Activated T-cell treated with anti-CD3 and anti-CD28 coated beads, Interleukin-2, amount 50 U/mL, for 72 hours (primary cell): Measurements from ENCODE around the gene POPDC3. TPM values are rescaled to one million over a fixed set of nuclear protein-coding genes. Genes with fewer than 3 reads are reported as not detected.
"Not testable (repeated sequence)": the region's sequence is repeated elsewhere in the genome, so short reads cannot be mapped to it uniquely, and the experiment has no call there.

Source experiments
- ATAC-seq, 2 donors: fragments of 150-1000 bp; cut with Tn5 transposase; replicated peaks in 1 of 2; 2 replicates each; pipeline ENCODE4 v1.10.0; 2021; ENCODE audit warnings: moderate library complexity in 2 of 2, mild to moderate bottlenecking in 1 of 2
- DNase-seq, 2 donors: peaks; one replicate each; pipeline ENCODE4 v3.0.0; 2021 to 2022; ENCODE audit warnings: mixed read lengths in 1 of 2
- H3K27ac Mint-ChIP-seq: one replicate; pipeline ENCODE4 v1.8.0; 2022; ENCODE audit warnings: mild to moderate bottlenecking, moderate library complexity, mixed read lengths
- H3K27me3 Mint-ChIP-seq: one replicate; pipeline ENCODE4 v1.8.0; 2022; ENCODE audit warnings: low read depth, mixed read lengths
- H3K36me3 Mint-ChIP-seq, 2 donors: one replicate each; pipeline ENCODE4 v1.8.0; 2022; ENCODE audit warnings: mixed read lengths in 2 of 2, mild to moderate bottlenecking in 1 of 2; ENCODE audit not compliant: insufficient read depth in 2 of 2
- H3K4me1 Mint-ChIP-seq: one replicate; pipeline ENCODE4 v1.8.0; 2022; ENCODE audit warnings: low read depth, mixed read lengths
- H3K4me3 Mint-ChIP-seq, 2 donors: one replicate each; pipeline ENCODE4 v1.8.0; 2022; ENCODE audit warnings: mild to moderate bottlenecking in 2 of 2, mixed read lengths in 2 of 2, moderate library complexity in 2 of 2
- H3K9me3 Mint-ChIP-seq, 2 donors: one replicate each; pipeline ENCODE4 v1.8.0; 2022; ENCODE audit warnings: mixed read lengths in 2 of 2
- total RNA-seq, 2 donors: library from RNA; stranded (reverse); gene quantifications; one replicate each; pipeline ENCODE4 v1.2.3, GENCODE V29; 2022

POPDC3 gene
- total RNA-seq, 2 donors from 2014 or later, result not detected

- H3K36me3 Mint-ChIP-seq, result no peaks in the 10 kb centered on the region
- peaks cover 31% of the 10 kb centered on the region for H3K27me3 Mint-ChIP-seq
- H3K4me3 Mint-ChIP-seq, result no peak overlapping the region
- no peak for DNase-seq
- ATAC-seq, result no peak
- H3K27ac Mint-ChIP-seq, result no peak overlapping the region
- no peaks in the 10 kb centered on the region for H3K4me1 Mint-ChIP-seq
- H3K9me3 Mint-ChIP-seq, result no peaks in the 10 kb centered on the region
These were observed 11.5 kb upstream of the POPDC3 start for GRCh38 chr6:105191351-105191750.

DNA sequence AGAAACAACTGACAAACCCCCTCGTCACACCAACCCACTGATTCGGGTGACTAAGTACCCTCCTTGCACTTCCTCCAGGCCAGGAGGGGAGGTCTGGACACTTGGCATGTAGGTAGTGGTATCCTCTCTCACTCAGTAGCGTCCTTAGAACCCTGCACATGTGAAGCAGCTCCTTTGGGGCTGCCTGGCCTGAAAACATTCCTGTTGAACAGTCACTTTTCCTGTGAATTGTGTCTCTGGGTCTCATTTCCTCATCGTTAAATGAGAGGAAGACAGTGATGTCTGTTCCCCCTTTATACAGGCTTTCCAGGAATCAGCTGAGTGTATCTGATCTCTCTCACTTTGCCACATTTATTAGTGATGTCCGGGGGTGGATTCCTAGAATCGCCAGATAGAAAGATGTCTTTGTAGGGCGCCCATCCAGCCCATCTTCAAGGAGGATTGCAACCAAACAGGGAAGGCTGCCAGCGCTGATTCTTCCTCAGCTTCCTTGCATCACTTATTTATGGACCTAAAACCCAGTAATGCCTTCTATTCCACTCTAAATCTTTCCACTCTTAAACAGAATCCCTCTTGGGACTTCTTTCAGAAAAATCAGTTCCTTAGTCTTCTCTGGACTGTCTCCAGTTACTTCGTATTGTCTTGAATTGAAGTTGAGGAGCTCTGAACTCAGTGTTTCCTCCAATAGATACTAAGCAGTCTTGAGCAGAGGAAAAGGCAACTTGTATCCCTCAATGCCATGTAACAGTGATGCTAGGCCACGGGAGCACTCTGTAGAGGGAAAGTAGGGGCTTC is 9.4 kb upstream of the POPDC3 start:
- Mint-ChIP-seq H3K4me3 (no peak overlapping the region), H3K27ac (no peak overlapping the region), H3K4me1 (no peaks in the 10 kb centered on the region)

GRCh38 chr6:105188251-105188650 is 8.4 kb upstream of the POPDC3 start:
- Mint-ChIP-seq H3K36me3 (no peaks in the 10 kb centered on the region), H3K4me1 (no peaks in the 10 kb centered on the region), H3K27me3 (peaks cover 20% of the 10 kb centered on the region), H3K9me3 (no peaks in the 10 kb centered on the region), H3K4me3 (no peak overlapping the region), H3K27ac (no peak overlapping the region)
- DNase-seq (no peak), ATAC-seq (no peak)

More for the DNA sequence above, 9.4 kb upstream of the POPDC3 start:
- no peak for DNase-seq
- Mint-ChIP-seq H3K9me3 (no peaks in the 10 kb centered on the region), H3K27me3 (peaks cover 16% of the 10 kb centered on the region), H3K36me3 (no peaks in the 10 kb centered on the region)
- no peak for ATAC-seq

DNA sequence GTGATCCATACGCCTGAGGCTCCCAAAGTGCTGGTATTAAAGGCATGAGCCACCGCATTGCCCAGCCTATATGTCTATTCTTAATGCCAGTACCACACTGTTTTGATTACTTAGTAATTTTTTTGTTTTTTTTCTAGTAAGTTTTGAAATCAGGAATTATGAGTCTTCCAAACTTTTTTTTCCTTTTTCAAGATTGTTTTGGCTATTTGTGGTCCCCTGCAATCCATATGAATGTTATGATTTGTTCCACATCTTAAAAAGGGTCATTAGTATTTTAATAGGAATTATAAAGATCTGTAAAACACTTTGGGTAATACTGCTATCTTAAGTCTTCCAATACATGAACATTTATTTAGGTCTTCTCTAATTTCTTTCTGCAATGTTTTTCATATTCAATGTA is 6.8 kb upstream of the POPDC3 start:
- Mint-ChIP-seq H3K36me3 (no peaks in the 10 kb centered on the region), H3K4me3 (no peak overlapping the region), H3K27ac (no peak overlapping the region), H3K9me3 (no peaks in the 10 kb centered on the region), H3K27me3 (peaks cover 32% of the 10 kb centered on the region), H3K4me1 (no peaks in the 10 kb centered on the region)
- ATAC-seq (no peak), DNase-seq (no peak)

DNA sequence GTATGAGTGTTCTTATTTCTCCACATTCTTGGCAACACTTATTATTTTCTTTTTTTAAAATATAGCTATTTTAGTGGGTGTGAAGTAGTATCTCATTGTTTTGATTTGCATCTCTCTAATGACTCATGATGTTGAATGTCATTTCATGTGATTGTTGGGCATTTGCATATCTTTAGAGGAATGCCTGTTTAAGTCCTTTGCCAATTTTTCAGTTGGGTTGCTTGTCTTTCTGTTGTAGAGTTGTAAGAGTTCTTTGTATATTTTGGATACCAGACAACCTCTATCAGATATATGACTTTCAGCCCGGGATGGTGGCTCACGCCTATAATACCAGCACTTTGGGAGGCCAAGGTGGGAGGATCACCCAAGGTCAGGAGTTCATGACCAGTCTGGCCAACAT is 5.1 kb upstream of the POPDC3 start:
- ATAC-seq, result no peak
- Mint-ChIP-seq H3K4me1 (no peaks in the 10 kb centered on the region), H3K4me3 (no peak overlapping the region), H3K9me3 (no peaks in the 10 kb centered on the region), H3K27ac (no peak overlapping the region), H3K27me3 (peaks cover 48% of the 10 kb centered on the region), H3K36me3 (no peaks in the 10 kb centered on the region)
- no peak for DNase-seq

- no peaks in the 10 kb centered on the region for H3K36me3 Mint-ChIP-seq
- no peaks in the 10 kb centered on the region for H3K9me3 Mint-ChIP-seq
- no peak for ATAC-seq
- no peak overlapping the region for H3K27ac Mint-ChIP-seq
- H3K4me3 Mint-ChIP-seq, result no peak overlapping the region
- H3K4me1 Mint-ChIP-seq, result no peaks in the 10 kb centered on the region
- H3K27me3 Mint-ChIP-seq, result peaks cover 64% of the 10 kb centered on the region
- DNase-seq, result no peak
These were observed 2.2 kb upstream of the POPDC3 start for GRCh38 chr6:105181981-105182515.

DNA sequence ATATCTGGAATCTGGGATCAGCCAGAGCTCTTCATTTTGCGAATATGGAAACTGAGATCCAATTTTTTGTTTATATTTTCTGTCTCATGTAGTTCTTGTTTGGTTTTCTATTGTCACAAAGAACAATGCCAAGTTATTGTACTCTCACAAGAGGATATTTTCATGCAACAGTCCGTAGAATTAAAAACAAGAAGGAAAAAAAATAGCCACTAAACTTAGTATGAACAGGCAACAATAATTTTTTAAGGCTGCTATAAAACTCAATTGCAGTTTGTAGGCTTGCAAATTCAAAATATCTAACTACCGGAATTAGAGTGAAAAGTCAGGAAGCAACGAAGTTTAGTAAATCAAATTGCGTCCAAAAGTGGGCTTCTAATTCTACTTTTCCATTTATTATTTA is 1.2 kb downstream of the POPDC3 start:
- H3K4me1 Mint-ChIP-seq, result no peaks in the 10 kb centered on the region
- no peak for ATAC-seq
- no peaks in the 10 kb centered on the region for H3K36me3 Mint-ChIP-seq

GRCh38 chr6:105178110-105178509 is 1.7 kb downstream of the POPDC3 start:
- H3K4me1 Mint-ChIP-seq, result no peaks in the 10 kb centered on the region

More for the DNA sequence above, 1.2 kb downstream of the POPDC3 start:
- no peaks in the 10 kb centered on the region for H3K9me3 Mint-ChIP-seq
- peaks cover 58% of the 10 kb centered on the region for H3K27me3 Mint-ChIP-seq
- no peak overlapping the region for H3K27ac Mint-ChIP-seq
- DNase-seq, result no peak
- no peak overlapping the region for H3K4me3 Mint-ChIP-seq

DNA sequence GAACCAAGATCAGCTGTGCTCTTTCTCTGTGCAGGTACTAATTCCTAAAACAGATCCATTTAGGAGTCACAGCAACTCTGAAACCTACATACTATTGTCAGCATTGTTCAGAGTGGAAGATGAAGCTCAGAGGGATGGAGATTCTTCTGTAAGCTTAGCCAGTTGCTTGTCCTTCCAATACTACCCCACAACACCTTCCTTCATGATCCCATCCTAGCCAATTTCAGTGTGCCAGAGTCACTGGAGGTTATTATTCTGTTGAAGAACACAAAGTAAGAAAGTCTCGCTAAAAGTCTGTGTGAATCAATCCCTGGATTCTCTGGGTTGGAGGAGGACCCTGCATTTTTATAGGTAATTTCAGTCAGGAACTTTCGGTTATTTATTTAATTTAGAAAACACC is 2.3 kb downstream of the POPDC3 start:
- DNase-seq, result no peak
- Mint-ChIP-seq H3K4me1 (no peaks in the 10 kb centered on the region), H3K27me3 (peaks cover 49% of the 10 kb centered on the region), H3K27ac (no peak overlapping the region), H3K4me3 (no peak overlapping the region), H3K9me3 (no peaks in the 10 kb centered on the region), H3K36me3 (no peaks in the 10 kb centered on the region)
- ATAC-seq, result no peak

More at GRCh38 chr6:105178110-105178509, 1.7 kb downstream of the POPDC3 start:
- H3K4me3 Mint-ChIP-seq, result no peak overlapping the region
- no peaks in the 10 kb centered on the region for H3K36me3 Mint-ChIP-seq
- DNase-seq (no peak), ATAC-seq (peak in 1 of 2 donors; percentile 46)
- no peaks in the 10 kb centered on the region for H3K9me3 Mint-ChIP-seq
- no peak overlapping the region for H3K27ac Mint-ChIP-seq
- peaks cover 54% of the 10 kb centered on the region for H3K27me3 Mint-ChIP-seq

DNA sequence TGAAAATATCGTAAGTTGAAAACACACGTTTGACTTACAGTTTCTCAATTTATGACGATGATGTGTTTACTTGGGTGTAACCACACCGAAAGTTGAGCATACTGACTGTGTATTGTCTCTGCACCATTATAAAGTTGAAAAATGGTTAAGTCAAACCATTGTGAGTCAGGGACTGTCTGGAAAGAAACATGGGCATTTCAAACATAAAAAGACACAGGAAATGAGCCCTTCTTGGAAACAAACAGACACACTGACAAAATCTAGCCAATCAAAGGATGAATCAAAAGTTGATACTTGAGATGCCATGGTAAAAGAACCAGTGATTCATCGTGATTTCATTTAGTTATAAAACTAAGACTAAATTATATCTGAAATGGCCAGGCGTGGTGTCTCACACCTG is 5.3 kb downstream of the POPDC3 start:
- ATAC-seq (peak in 1 of 2 donors; percentile 64), DNase-seq (no peak)
- Mint-ChIP-seq H3K9me3 (no peaks in the 10 kb centered on the region), H3K27me3 (peaks cover 34% of the 10 kb centered on the region), H3K4me3 (no peak overlapping the region), H3K27ac (no peak overlapping the region), H3K4me1 (no peaks in the 10 kb centered on the region), H3K36me3 (no peaks in the 10 kb centered on the region)

DNA sequence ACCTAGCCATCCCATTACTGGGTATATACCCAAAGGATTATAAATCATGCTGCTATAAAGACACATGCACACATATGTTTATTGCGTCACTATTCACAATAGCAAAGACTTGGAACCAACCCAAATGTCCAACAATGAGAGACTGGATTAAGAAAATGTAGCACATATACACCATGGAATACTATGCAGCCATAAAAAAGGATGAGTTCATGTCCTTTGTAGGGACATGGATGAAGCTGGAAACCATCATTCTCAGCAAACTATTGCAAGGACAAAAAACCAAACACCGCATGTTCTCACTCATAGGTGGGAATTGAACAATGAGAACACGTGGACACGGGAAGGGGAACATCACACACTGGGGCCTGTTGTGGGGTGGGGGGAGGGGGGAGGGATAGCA is 7.3 kb downstream of the POPDC3 start:
- H3K4me3 Mint-ChIP-seq, H3K9me3 Mint-ChIP-seq, DNase-seq, H3K36me3 Mint-ChIP-seq, H3K4me1 Mint-ChIP-seq, H3K27ac Mint-ChIP-seq, ATAC-seq: not testable (repeated sequence)
- H3K27me3 Mint-ChIP-seq, result peaks cover 33% of the 10 kb centered on the region

DNA sequence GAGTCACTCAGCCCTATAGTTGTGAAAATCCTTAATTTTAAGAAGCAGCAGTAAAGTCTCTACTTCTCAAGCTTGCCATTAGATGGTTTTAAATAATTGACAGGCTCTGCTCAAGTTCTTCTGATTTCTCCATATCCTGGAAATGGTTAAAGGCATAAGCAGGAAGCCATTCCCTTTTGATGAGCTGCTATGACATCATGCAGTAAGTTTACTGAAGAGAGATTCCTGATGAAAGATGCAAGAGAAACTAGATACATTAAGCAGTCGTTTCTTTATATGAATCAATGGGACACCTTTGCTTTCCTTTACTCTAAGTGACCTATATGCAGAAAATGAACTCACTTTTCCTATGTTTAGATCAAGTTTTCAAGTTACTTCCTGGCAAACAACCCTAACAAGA is 9.8 kb downstream of the POPDC3 start:
- no peak for ATAC-seq
- Mint-ChIP-seq H3K36me3 (no peaks in the 10 kb centered on the region), H3K4me3 (no peak overlapping the region), H3K27ac (no peak overlapping the region), H3K27me3 (peaks cover 48% of the 10 kb centered on the region), H3K4me1 (no peaks in the 10 kb centered on the region), H3K9me3 (no peaks in the 10 kb centered on the region)
- DNase-seq, result no peak

DNA sequence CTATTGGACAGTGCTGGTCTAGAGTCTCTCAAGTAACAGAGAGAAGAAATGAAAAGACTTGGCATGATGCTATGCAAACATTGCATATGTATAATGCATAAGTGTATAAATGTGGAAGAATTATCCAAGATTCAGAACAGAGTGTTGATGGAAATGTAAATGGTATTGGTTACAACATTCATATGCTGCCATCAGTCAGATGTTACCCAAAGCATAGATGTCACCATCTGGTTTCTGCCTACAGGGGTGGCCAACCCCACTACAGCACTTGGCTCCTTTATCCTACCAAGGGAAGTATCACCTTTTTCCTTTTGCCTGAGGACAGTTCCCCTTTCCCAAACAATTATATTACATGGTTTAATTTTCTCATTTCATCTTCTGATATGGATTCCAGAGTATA is 11.9 kb downstream of the POPDC3 start:
- H3K4me3 Mint-ChIP-seq, result no peak overlapping the region
- H3K9me3 Mint-ChIP-seq, result no peaks in the 10 kb centered on the region
- no peak overlapping the region for H3K27ac Mint-ChIP-seq
- peaks cover 59% of the 10 kb centered on the region for H3K27me3 Mint-ChIP-seq
- DNase-seq (no peak), ATAC-seq (no peak)
- no peaks in the 10 kb centered on the region for H3K4me1 Mint-ChIP-seq
- no peaks in the 10 kb centered on the region for H3K36me3 Mint-ChIP-seq

DNA sequence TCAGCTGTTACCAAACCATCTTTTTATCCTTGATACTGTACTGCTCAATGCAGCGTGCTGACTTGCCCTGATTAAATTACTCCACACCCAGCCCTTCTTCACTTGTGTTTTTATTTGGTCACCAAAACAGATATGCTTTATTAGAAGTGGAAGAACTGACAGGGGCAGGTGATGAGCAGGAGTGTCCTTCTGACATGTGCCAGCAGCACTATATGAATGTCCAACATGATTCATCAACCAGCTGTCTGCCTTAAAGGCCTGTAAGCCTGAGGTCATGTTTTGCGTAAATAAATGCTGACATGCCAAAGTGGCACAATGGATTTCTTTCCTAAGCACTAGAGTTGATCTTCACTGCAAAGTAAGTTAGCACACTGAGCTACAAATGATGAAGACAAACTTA is 15.4 kb downstream of the POPDC3 start:
- DNase-seq (no peak), ATAC-seq (no peak)
- H3K4me3 Mint-ChIP-seq, result no peak overlapping the region
- no peak overlapping the region for H3K27ac Mint-ChIP-seq
- no peaks in the 10 kb centered on the region for H3K36me3 Mint-ChIP-seq
- no peaks in the 10 kb centered on the region for H3K9me3 Mint-ChIP-seq
- H3K27me3 Mint-ChIP-seq, result peaks cover 53% of the 10 kb centered on the region
- H3K4me1 Mint-ChIP-seq, result no peaks in the 10 kb centered on the region
